GM21576 (cell line): ENCODE results near the gene P3H2.
"Not testable (repeated sequence)": the region's sequence is repeated elsewhere in the genome, so short reads cannot be mapped to it uniquely, and the experiment has no call there.

Experiments used
- ATAC-seq: cut with Tn5 transposase; IDR thresholded peaks from one replicate; pipeline ENCODE4 v1.9.1; 2021; ENCODE audit warnings: mild to moderate bottlenecking, moderate library complexity; ENCODE audit not compliant: unreplicated experiment

Gene P3H2

DNA sequence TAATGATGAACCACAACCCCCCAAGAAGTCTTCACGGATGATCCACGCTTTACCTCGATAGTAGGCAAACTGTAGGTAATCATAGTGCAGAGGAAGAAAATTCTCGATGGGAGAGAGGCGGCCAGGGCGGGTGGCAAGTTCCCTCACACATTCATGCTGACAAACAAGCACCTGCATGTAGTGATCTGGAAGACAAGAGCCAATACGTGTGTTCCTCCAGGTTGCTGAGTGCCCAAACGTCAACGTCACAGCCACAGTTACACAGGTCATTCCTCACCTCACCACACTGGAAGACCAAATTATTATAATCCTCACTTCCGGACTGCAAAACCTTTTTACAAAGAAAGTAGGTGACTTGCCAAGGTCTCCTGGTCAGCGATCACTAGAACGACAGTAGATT is 131.8 kb downstream of the P3H2 start:
- ATAC-seq: no peak

DNA sequence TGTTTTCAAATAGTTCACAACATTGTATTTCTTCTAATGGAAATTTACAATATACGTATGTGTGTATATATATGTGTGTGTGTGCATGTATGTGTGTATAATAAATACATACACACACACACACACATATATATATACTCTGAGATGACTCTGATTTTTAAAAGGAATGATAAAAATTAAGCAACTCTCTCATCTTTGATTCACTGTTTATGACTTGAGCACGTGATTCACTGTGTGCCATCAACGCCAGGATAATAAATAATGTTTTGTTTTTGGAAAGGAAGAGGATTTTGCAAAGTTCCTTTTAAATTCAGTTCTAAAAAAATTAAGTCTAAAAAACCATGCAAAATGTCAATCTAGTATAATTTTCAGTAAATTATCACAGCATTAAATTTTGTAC is 132.4 kb downstream of the P3H2 start:
- ATAC-seq: no peak

DNA sequence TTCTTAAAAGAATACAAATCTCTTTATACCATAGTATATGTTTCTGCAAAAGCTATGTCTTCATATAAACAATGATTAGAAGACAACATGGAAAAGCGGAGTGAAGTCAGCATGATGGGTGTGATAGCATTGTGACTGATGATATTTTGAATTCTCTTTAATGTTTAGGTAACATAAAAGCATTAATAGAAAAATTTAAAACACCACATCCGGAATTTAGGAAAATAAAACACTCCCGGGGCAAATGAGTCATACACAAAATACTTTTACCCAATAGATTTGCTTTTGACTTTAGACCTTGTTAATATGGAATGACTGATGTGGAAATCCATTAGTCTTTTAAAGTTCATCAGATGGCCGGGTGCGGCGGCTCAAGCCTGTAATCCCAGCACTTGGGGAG is 134.7 kb downstream of the P3H2 start:
- no peak for ATAC-seq

GRCh38 chr3:189983612-189984011 is 137.1 kb downstream of the P3H2 start:
- ATAC-seq: no peak

GRCh38 chr3:189982321-189982945 is 138.3 kb downstream of the P3H2 start:
- no peak for ATAC-seq

GRCh38 chr3:189981668-189982067 is 139.0 kb downstream of the P3H2 start:
- no peak for ATAC-seq

DNA sequence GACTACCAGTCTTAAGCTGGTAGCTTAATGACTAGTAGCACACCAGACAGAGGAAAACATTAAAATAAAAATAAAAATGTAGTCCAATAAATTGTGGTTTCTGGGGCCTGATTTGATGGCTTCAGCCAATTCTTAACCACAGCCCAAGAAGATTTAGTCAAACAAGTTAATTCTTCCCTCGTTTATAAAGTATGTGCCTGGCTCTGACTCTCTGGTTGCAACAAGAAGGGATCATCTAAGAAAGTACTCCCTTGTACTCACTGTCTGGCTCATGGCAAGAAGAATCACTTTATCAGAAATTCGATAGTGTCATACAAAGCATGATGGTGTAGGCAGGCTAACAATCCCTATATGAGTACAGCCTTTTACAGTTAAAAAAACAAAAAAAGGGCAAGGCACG is 141.9 kb downstream of the P3H2 start:
- no peak for ATAC-seq

DNA sequence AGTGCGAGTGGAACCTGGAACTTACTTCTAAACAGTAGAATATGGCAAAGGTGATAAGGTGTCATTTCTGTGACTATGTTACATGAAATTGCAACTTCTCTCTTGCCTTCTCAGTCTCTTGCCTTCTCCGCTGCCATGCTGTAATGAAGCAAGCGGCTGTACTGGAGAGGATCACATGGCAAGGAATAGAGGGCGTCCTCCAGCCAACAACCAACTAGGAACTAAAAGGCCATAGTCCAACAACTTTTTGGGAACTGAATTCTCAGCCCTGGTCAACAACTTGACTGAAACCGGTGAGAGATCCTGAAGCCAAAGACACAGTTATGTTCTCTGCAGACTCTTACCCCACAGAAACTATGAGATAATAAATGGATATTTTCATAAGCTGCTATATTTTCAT is 143.5 kb downstream of the P3H2 start:
- no peak for ATAC-seq

DNA sequence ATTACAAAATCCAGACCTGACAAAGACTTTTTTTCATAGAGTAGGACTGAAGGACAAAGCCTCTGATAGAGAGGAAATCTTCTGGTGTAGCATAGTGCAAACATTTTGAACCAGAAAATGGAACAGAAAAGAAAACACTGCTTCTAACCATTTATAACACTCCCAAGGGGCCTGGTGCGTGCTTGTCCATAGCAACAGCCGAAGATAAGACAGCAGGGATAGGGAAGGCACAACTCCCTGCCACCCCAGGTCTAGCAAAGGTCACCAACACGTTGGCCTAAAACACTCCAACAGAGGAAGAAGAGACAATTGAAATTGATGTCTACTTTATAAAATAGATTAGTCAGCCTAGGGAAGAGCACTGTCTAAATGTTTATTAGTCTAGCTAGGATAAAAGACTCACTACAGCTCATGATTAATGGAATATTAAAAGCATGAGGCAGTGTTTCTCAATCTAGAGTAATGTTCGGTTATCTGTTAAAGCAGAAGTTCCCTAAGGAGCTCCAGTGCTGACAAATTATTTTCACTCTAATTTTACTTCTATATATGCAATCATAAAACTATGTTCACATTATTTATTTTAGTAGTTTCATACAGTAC is 145.2 kb downstream of the P3H2 start:
- ATAC-seq: no peak

GRCh38 chr3:189974359-189974758 is 146.3 kb downstream of the P3H2 start:
- ATAC-seq: no peak

DNA sequence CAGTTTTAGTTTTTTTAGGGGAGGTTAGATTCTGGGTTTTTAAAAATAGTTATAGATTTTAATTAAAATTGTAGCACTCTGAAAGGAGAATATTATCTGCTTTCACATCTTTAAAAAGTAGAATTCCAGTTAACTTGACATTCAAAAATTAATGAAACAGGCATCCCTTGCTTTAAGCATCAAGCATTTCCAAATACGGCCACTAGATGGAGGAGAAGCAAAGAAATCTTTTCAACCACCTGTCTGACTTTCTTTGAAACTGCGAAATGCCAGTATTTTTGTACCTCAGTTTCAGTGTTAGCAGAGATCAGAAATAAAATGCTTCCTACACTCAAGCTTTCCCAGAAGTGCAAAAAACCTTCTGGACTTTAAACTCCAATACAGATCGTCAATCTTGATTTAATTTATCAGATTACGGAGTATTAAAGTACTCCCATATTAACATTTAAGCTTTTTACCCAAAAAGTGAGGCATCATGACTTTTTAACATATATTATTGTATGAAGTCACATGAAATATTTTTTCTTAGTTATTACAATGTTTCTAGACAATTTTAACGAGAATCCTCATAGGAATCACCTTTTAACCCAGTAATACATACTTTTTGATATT is 153.3 kb downstream of the P3H2 start:
- peak; percentile 78 for ATAC-seq

DNA sequence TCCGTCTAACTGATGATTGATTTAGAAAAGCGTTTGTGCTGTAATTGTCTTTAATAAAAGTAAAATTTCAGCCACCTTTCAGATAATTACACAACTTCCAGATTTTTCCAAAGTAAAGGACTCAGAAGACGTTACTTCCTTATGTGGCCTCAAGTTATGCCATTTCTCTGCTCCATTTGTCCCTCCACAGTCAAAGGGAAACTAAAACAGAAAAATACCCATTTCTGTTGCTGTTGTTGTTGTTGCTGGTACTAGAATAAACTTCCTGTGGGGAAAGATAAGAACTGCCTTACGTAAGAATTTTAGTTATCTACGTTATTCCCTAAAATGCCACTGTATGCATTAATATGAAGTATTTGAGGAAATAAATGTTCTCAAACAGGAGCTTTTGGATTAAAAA is 153.9 kb downstream of the P3H2 start:
- ATAC-seq: peak; percentile 73

DNA sequence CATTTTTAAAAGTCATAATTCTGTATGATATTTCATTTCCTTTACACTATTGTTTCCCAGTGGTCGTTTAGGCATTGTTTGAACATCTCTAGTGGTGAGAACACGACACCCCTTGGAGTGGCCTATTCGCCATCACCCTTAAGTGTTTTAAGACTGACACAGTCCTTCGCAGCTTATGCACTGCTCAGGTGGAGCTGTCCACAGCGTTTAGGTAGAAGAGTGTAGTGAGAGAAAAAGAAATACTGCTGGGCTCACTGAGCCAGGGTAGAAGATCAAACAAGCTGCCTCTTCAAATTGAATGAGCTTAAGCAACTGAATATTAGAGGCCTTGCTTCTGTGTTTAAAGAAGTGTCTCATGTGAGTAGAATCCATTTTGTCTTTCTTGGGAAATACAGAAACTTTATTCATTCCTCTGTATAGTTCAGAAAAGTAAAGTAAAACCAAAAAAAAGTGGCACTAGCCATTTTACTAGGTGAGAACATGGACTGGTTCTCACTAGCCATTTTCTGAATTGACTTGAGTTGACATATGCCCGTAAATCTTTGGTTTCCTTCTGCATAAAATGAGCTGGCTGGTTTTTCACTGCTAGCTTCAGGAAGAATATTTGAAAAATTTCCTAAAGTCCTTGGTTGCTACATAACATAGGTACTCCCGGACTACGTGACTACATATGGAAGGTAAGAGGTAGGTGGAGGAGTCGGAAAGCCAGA is 155.9 kb downstream of the P3H2 start:
- ATAC-seq: no peak

DNA sequence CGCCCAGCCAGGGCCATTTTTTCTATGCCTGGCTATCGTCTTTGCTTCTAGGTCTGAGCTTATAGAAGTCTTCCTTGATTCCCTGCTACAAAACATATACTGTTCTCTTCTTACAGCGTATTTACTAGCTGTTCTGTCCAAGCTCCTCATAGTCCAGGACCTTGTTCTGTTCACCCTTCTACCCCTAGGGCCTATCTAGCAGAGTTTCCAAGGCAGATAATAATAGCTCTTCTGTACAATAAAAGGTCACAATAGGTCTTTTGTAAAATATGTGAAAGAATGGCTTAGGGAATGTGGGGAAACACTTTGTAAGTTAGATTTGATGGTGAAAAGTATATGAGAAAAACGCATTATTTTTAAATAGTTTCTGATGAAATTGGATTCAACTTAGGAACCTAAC is 158.2 kb downstream of the P3H2 start:
- no peak for ATAC-seq

DNA sequence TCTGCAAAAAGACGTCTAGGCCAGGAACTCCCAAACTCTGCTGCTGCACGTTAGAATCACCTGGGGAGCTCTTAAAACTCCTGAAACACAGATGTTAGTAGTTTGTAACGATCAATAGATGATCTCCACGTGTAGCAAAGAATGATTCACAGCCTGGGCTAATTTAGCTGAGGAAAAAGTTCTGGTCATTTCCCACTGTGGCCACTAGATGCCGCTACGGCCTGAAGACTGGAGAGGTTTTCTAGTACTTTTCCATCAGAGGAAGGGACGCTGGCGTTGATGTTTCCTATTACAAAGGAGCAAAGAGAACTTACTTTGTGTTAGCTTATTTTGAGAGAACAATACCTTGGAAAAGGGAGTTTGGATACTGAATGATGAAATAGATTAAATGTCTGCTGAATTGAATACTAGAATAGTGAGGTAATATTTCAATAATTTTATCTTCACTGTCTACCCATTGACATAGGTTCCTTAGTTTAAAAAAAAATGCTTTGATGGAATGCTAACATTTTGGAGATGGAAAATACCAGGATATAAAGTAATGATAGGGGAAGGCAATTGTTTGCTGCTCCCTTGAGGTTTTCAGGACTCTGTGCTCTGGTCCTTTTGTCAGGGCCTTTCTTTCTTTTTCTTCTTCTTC is 159.1 kb downstream of the P3H2 start:
- peak; percentile 77 for ATAC-seq

GRCh38 chr3:189961086-189961485 is 159.6 kb downstream of the P3H2 start:
- not testable (repeated sequence) for ATAC-seq

DNA sequence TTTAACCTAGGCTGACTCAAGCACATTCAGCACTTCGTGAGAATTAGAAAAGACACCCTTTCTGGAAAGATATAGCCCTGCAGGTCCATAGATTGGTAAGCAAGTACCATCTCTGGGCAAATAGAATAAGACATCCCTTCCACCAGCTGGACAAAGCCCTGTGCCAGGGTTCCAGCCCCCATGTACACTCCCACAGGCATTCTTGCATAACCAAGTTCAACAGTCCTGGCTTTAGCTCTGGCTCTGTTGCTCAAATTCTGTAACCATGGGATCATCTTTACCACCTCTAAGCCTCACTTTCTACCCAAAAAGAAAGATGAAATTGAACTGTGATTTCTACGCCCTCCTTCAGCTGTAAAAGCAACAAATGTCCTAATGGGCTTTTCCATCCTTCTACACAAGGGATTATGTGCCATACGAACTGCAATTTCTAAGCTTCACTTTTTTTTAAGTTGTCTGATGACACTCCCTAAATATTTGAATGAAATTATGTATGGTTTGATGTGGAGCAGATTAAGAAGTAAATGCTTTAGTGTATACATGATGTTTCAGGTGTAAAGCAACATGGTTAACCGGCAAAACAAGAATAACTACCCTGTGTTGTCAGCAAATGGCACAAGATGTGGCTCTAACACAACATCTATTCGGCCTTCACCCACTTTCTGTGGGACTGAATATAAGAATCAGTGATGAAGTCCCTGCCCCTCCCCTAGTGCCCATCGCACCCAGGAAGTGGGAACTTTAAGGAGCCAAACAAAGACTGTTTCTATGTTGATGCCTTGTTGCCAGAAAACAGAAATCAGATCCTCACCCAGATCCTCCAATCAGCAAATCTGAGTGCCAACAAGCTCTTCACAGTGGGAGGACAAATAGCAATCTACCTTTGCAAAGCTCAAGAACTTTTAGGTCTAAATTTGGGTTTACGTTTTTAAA is 165.7 kb downstream of the P3H2 start:
- ATAC-seq: no peak

DNA sequence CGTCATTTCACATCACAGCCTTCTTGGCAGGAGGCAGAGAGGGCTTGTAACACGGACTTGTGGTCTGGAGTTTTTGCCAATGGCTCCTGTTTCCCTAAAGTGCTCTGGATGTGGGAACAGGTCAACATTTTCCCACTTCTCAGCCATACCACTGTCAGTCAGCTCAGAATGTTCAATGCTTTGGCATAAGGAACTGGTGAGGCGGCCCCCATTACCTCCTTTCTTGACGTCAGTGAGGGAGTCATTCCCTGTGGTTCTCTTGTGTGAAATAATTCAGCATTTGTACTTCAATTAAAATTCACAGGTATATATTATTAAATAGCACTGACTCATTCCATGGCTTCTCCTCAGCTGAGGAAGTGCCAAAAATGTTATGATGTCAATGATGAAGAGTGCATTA is 167.1 kb downstream of the P3H2 start:
- ATAC-seq: no peak

- ATAC-seq: no peak
These were observed 168.4 kb downstream of the P3H2 start for GRCh38 chr3:189952272-189952671.

DNA sequence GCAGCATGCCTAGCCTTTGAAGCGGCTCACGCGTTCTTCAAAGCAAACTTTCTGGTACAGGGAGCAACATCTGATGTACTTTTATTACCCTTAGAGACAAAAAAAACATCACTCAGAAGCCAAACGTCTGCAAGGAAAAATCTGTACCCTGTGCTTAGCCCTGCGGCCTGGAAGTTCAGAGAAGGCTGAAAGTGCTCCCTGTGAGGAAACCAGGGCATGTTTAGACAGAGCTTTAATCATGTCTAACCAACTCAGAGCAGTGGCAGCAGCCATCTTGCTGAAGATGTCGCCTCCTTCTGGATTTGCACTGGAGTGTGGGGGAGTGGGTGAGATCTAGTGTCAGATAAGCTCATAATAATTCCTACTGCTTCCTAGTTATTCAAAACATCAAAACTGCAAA is 170.4 kb downstream of the P3H2 start:
- no peak for ATAC-seq
